Glutamatergic neuron (in vitro differentiated cells): Measurements from ENCODE around the gene SDHA. TPM values are rescaled to one million over a fixed set of nuclear protein-coding genes. Genes with fewer than 3 reads are reported as not detected.

Experiments
- DNase-seq: peaks from one replicate; pipeline ENCODE4 v3.0.0; 2022
- H3K27ac Mint-ChIP-seq: one replicate; pipeline ENCODE4 v1.8.0; 2020; ENCODE audit warnings: mild to moderate bottlenecking, mixed read lengths, inconsistent platforms; ENCODE audit not compliant: unreplicated experiment
- H3K27me3 Mint-ChIP-seq: one replicate; pipeline ENCODE4 v1.8.0; 2020; ENCODE audit warnings: mild to moderate bottlenecking, moderate library complexity, mixed read lengths, inconsistent platforms; ENCODE audit not compliant: unreplicated experiment
- H3K36me3 Mint-ChIP-seq: one replicate; pipeline ENCODE4 v1.8.0; 2020; ENCODE audit warnings: mild to moderate bottlenecking, mixed read lengths, inconsistent platforms; ENCODE audit not compliant: unreplicated experiment
- H3K4me1 Mint-ChIP-seq: one replicate; pipeline ENCODE4 v1.8.0; 2020; ENCODE audit warnings: mild to moderate bottlenecking, low read depth, mixed read lengths, inconsistent platforms; ENCODE audit not compliant: unreplicated experiment
- H3K4me3 Mint-ChIP-seq: one replicate; pipeline ENCODE4 v1.8.0; 2020; ENCODE audit warnings: mild to moderate bottlenecking, mixed read lengths, inconsistent platforms; ENCODE audit not compliant: unreplicated experiment
- H3K9me3 Mint-ChIP-seq: one replicate; pipeline ENCODE4 v1.8.0; 2020; ENCODE audit warnings: mild to moderate bottlenecking, moderate library complexity, mixed read lengths, inconsistent platforms; ENCODE audit not compliant: unreplicated experiment
- total RNA-seq: library from RNA; stranded (reverse); fragmentation: NEBNext Ultra II Directional; extraction: Animal tissue kit (Norgen Biotek cat#: 25700); gene quantifications from one replicate; pipeline ENCODE4 v1.2.1, GENCODE V29; 2021; ENCODE audit not compliant: unreplicated experiment
- TF ChIP-seq, protein P1 (sequence below): fragments of 200-600 bp; sonication (generic); IDR thresholded peaks from one replicate; pipeline ENCODE4 v1.5.0; 2021; ENCODE audit not compliant: partially characterized antibody, unreplicated experiment

SDHA gene
- total RNA-seq, 1 donor from 2014 or later, result 81.3 TPM

DNA sequence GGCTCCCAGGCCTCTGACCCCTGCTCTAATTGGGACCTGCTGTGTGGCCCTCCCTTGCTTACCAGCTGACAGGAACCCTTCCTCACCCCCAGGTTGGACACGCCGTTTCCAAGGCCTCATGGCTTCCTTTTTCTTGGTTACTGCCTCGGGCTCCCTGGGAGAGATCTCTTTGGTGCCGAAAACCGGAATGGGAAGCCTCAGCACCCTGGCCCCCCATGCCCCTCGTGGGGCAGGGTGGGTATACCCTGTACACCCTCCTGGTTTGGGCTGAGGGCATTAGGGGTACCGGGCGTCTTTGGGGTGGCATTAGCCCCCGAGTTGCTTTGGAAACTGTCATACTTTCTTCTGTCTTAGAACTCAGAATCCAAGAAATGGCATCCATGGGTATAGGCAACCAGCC is 37.0 kb upstream of the SDHA start:
- no peak overlapping the region for H3K27ac Mint-ChIP-seq
- peaks cover 5% of the 10 kb centered on the region for H3K4me1 Mint-ChIP-seq
- peaks cover 5% of the 10 kb centered on the region for H3K9me3 Mint-ChIP-seq
- no peak overlapping the region for H3K4me3 Mint-ChIP-seq
- DNase-seq, result no peak
- no peaks in the 10 kb centered on the region for H3K36me3 Mint-ChIP-seq
- H3K27me3 Mint-ChIP-seq, result no peaks in the 10 kb centered on the region
- TF ChIP-seq, protein P1, sequence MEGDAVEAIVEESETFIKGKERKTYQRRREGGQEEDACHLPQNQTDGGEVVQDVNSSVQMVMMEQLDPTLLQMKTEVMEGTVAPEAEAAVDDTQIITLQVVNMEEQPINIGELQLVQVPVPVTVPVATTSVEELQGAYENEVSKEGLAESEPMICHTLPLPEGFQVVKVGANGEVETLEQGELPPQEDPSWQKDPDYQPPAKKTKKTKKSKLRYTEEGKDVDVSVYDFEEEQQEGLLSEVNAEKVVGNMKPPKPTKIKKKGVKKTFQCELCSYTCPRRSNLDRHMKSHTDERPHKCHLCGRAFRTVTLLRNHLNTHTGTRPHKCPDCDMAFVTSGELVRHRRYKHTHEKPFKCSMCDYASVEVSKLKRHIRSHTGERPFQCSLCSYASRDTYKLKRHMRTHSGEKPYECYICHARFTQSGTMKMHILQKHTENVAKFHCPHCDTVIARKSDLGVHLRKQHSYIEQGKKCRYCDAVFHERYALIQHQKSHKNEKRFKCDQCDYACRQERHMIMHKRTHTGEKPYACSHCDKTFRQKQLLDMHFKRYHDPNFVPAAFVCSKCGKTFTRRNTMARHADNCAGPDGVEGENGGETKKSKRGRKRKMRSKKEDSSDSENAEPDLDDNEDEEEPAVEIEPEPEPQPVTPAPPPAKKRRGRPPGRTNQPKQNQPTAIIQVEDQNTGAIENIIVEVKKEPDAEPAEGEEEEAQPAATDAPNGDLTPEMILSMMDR, result no peak

DNA sequence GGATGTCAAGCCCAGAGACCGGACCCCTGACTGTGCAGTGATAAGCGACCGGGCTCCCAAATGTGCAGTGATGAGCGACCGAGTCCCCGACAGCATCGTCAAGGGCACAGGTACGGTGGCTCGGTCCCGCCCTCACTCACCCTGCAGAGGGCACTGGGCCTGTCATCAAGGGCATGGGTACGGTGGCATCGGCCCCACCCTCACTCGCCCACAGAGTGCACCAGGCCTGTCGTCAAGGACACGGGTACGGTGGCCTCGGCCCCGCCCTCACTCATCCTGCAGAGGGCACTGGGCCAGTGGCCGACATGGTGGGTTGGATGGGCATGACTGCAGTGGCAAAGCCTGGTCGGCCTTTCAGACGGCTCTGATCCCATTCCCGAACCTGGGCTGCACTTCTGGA is 36.6 kb upstream of the SDHA start:
- H3K27me3 Mint-ChIP-seq, result no peaks in the 10 kb centered on the region
- no peak overlapping the region for H3K27ac Mint-ChIP-seq
- peaks cover 5% of the 10 kb centered on the region for H3K9me3 Mint-ChIP-seq
- H3K36me3 Mint-ChIP-seq, result no peaks in the 10 kb centered on the region
- no peak for DNase-seq
- TF ChIP-seq, protein P1, result no peak
- no peak overlapping the region for H3K4me3 Mint-ChIP-seq
- peaks cover 5% of the 10 kb centered on the region for H3K4me1 Mint-ChIP-seq

DNA sequence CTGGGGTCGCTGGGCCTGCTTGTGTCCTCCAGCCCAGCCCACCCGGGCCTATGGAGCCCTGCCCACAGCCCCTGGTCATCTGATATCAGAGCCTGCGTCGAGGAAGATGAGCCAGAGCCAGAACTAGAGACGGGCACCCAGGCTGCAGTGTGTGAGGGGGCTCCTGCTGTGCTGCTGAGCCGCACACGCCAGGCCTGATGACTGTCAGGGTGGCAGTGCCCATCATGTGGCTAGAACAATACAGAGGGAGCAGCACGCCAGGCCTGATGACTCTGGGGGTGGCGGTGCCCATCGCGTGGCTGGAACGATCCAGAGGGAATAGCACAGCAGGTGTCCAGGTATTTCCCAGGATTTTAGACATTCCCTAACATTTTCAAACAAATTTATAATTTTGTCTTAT is 36.0 kb upstream of the SDHA start:
- DNase-seq, result no peak
- H3K4me1 Mint-ChIP-seq, result peaks cover 5% of the 10 kb centered on the region
- H3K27ac Mint-ChIP-seq, result no peak overlapping the region
- H3K36me3 Mint-ChIP-seq, result no peaks in the 10 kb centered on the region
- no peaks in the 10 kb centered on the region for H3K27me3 Mint-ChIP-seq
- no peak overlapping the region for H3K4me3 Mint-ChIP-seq
- TF ChIP-seq, protein P1, result no peak
- peaks cover 5% of the 10 kb centered on the region for H3K9me3 Mint-ChIP-seq

DNA sequence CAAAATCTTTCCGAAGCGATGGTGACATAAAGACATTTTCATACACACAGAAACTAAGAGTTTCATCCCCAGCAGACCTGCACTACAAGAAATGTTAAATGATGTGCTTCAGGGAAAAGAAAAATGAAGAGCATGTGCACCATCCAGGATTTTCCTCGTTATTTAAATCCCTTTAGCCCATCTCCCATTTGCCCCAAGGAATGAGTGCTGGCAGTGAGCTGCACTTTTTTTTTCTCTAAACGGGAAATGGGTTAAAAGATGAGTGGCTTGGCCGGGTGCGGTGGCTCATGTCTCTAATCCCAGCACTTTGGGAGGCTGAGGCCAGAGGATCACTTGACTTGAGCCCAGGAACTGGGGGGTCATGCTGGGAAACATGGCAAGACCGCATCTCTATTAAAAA is 33.6 kb upstream of the SDHA start:
- peaks cover 4% of the 10 kb centered on the region for H3K27me3 Mint-ChIP-seq
- H3K36me3 Mint-ChIP-seq, result no peaks in the 10 kb centered on the region
- no peak overlapping the region for H3K4me3 Mint-ChIP-seq
- no peak for DNase-seq
- H3K4me1 Mint-ChIP-seq, result peaks cover 16% of the 10 kb centered on the region
- H3K27ac Mint-ChIP-seq, result no peak overlapping the region
- TF ChIP-seq, protein P1, result no peak
- H3K9me3 Mint-ChIP-seq, result peaks cover 5% of the 10 kb centered on the region

DNA sequence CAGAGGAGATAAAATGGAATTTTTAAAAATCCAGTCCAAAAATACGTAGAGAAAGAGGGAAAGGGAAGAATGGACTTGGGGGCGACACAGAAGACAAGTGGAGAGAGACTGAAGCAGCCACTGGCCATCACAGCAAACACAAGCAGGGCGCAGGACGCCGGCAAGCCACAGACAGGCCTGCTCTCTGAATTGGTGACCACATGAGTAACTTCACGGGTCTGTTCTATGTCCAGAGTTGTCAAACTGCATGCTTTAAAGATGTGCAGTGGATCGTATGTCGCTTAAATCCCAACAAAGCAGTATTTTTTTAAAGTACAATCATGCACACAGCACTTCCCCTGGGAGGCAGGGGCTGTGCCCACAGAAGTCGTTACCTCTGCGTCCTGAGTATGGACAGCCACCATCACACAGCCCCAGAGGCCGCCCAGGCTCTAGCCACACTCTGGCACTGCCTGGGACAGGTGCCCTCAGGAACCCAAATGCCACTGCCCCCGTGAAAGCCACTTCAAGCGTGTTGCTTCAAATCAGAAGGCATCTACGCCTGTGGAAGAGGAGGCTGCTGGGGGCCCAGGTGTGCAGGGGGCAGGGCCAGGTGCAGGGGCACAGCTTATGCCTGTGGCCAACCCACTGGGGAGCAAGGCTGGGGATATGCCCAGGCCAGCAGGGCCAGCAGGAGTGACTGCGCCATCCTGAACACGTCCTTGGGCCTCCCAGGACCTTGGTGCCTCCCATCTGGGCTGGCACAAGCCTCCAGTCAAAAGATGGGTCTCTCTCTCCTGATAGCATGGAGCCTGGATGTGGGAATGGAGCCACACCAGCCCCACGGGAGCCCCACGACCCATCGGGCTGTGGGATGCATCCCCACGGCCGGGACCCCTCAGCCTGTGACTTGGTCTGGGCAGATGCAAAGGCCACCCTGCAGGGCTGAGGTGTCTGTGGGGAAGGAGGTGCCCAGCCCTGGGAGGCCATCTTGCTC is 32.7 kb upstream of the SDHA start:
- Mint-ChIP-seq H3K27me3 (peaks cover 6% of the 10 kb centered on the region), H3K36me3 (no peaks in the 10 kb centered on the region), H3K4me1 (peaks cover 20% of the 10 kb centered on the region), H3K27ac (peak overlapping the region; percentile 9), H3K4me3 (peak overlapping the region; percentile 20), H3K9me3 (peaks cover 5% of the 10 kb centered on the region)
- DNase-seq, result no peak
- TF ChIP-seq, protein P1, result no peak
